SK-N-SH (cell line): ENCODE results near the gene C1orf159.

ENCODE experiments used
- ELF1 ChIP-seq: IDR thresholded peaks from 2 replicates; pipeline ENCODE4 v1.4.0; 2012
- FOXJ3 ChIP-seq: sonication (generic); formaldehyde crosslinking; IDR thresholded peaks from 2 replicates; pipeline ENCODE4 v1.5.1; 2020; ENCODE audit warnings: mild to moderate bottlenecking, missing genetic modification reagents
- POLR2AphosphoS5 ChIP-seq: IDR thresholded peaks from 2 replicates; pipeline ENCODE4 v1.6.1; 2012; ENCODE audit warnings: low read depth, low read length
- RCOR1 ChIP-seq: fragments of 150-350 bp; IDR thresholded peaks from 2 replicates; pipeline ENCODE4 v1.6.1; 2017; ENCODE audit warnings: antibody characterized with exemption, low read length
- YY1 ChIP-seq: IDR thresholded peaks from 2 replicates; pipeline ENCODE4 v1.4.0; 2012; ENCODE audit warnings: low read depth, mild to moderate bottlenecking
- TF ChIP-seq, protein P1 (sequence below): fragments of 200-600 bp; sonication (generic); IDR thresholded peaks from 2 replicates; pipeline ENCODE4 v1.6.1; 2017; ENCODE audit warnings: antibody characterized with exemption, mild to moderate bottlenecking, moderate library complexity
- TF ChIP-seq, protein P2 (sequence below): IDR thresholded peaks from 2 replicates; pipeline ENCODE4; 2012
- TF ChIP-seq, protein P3 (sequence below): IDR thresholded peaks from 2 replicates; pipeline ENCODE4 v1.6.1; 2012; ENCODE audit warnings: mild to moderate bottlenecking, low read depth, low read length, moderate library complexity

DNA sequence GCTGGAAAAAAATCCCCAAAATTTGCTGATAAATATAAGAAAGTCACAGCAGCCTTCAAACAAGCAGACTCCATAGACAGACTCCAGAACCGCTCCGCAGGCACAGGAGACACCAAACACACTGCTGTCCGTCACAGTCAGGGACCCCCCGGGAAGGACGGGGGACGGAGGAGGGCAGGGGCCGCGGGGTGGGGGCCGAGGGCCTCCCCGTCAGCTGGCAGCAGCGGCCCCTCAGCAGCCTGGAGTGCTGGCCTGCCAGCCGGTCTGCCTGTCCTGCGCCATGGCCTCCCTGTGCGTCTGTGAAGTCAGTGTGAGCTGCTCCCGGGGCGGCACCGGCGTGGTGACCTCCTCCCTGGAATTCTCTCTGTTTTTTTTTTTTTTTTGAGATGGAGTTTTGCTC, 10.1 kb upstream of the C1orf159 start:
- TF ChIP-seq FOXJ3 (CRISPR knock-in tag) (no peak), ELF1 (no peak), RCOR1 (no peak), YY1 (no peak), POLR2AphosphoS5 (no peak)
- TF ChIP-seq, protein P1, sequence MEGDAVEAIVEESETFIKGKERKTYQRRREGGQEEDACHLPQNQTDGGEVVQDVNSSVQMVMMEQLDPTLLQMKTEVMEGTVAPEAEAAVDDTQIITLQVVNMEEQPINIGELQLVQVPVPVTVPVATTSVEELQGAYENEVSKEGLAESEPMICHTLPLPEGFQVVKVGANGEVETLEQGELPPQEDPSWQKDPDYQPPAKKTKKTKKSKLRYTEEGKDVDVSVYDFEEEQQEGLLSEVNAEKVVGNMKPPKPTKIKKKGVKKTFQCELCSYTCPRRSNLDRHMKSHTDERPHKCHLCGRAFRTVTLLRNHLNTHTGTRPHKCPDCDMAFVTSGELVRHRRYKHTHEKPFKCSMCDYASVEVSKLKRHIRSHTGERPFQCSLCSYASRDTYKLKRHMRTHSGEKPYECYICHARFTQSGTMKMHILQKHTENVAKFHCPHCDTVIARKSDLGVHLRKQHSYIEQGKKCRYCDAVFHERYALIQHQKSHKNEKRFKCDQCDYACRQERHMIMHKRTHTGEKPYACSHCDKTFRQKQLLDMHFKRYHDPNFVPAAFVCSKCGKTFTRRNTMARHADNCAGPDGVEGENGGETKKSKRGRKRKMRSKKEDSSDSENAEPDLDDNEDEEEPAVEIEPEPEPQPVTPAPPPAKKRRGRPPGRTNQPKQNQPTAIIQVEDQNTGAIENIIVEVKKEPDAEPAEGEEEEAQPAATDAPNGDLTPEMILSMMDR: no peak
- TF ChIP-seq, protein P2, sequence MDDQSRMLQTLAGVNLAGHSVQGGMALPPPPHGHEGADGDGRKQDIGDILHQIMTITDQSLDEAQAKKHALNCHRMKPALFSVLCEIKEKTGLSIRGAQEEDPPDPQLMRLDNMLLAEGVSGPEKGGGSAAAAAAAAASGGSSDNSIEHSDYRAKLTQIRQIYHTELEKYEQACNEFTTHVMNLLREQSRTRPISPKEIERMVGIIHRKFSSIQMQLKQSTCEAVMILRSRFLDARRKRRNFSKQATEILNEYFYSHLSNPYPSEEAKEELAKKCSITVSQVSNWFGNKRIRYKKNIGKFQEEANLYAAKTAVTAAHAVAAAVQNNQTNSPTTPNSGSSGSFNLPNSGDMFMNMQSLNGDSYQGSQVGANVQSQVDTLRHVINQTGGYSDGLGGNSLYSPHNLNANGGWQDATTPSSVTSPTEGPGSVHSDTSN: no peak
- TF ChIP-seq, protein P3, sequence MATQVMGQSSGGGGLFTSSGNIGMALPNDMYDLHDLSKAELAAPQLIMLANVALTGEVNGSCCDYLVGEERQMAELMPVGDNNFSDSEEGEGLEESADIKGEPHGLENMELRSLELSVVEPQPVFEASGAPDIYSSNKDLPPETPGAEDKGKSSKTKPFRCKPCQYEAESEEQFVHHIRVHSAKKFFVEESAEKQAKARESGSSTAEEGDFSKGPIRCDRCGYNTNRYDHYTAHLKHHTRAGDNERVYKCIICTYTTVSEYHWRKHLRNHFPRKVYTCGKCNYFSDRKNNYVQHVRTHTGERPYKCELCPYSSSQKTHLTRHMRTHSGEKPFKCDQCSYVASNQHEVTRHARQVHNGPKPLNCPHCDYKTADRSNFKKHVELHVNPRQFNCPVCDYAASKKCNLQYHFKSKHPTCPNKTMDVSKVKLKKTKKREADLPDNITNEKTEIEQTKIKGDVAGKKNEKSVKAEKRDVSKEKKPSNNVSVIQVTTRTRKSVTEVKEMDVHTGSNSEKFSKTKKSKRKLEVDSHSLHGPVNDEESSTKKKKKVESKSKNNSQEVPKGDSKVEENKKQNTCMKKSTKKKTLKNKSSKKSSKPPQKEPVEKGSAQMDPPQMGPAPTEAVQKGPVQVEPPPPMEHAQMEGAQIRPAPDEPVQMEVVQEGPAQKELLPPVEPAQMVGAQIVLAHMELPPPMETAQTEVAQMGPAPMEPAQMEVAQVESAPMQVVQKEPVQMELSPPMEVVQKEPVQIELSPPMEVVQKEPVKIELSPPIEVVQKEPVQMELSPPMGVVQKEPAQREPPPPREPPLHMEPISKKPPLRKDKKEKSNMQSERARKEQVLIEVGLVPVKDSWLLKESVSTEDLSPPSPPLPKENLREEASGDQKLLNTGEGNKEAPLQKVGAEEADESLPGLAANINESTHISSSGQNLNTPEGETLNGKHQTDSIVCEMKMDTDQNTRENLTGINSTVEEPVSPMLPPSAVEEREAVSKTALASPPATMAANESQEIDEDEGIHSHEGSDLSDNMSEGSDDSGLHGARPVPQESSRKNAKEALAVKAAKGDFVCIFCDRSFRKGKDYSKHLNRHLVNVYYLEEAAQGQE: no peak
